Measurements from ENCODE around the gene PLEKHG3.

Gene PLEKHG3

DNA sequence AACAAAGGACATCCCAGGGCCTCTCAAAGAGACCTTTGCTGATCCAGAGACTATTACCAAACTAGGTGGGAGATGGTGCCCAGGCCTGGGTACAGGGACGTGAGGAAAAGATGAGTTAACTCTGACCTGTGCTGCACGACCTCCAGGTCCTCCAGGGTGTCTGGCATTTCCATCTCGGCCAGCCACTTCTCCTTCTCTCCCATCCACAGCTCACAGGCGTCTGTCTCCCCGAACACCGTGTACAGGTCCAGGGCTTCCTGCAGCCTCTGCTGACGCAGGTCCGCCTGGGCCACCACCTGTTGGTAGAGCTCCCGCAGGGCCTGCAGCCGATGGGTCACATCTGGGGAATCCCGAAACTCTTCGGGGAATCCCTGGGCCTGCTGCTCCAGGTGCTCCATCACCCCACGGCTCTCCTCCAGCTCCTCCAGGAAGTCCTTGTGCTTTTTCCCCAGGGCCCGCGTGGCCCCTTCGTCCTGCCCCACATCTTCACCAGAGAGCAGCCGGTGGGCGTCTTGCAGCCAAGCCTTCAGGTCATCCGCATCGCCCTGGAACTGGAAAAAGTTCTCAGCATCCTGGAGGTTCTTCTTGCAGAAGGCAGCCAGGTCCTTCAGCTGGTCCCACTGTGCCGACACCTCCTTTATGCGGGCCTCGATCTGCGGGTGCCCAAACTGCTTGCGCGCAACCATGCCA, 88.8 kb downstream of the PLEKHG3 start:
- peaks cover 4% of the 10 kb centered on the region for H3K4me1 ChIP-seq (ENCODE audit: control insufficient read depth, insufficient read depth, low read depth, low read length)
- no peak overlapping the region for H3K4me3 ChIP-seq (ENCODE audit: insufficient read depth in 1 of 2, low read depth in 1 of 2, low read length in 2 of 2)
- peaks cover 0 to 60% of the 10 kb centered on the region in 2 experiments for H3K27me3 ChIP-seq (ENCODE audit: control insufficient read depth in 1 of 2, insufficient read depth in 1 of 2, low read length in 2 of 2)
- no peaks in the 10 kb centered on the region for H3K9me3 ChIP-seq (ENCODE audit: control insufficient read depth, low read length)
- no peak overlapping the region for H2BK15ac ChIP-seq (ENCODE audit: low read depth, poor library complexity, severe bottlenecking)
- H2BK12ac ChIP-seq (ENCODE audit: low read length in 2 of 2): no peak overlapping the region
- H2BK120ac ChIP-seq (ENCODE audit: low read depth, low read length): no peak overlapping the region
- H3K4ac ChIP-seq (ENCODE audit: low read depth in 1 of 2, low read length in 2 of 2): no peak overlapping the region
- no peak for DNase-seq
- no peak overlapping the region for H3K27ac ChIP-seq (ENCODE audit: low read length, poor library complexity, severe bottlenecking)
- H3K9ac ChIP-seq (ENCODE audit: low read length): no peak overlapping the region
- H2AFZ ChIP-seq (ENCODE audit: low read depth, low read length): no peak overlapping the region
- H4K8ac ChIP-seq (ENCODE audit: low read length): no peak overlapping the region
- no peak overlapping the region for H2BK5ac ChIP-seq (ENCODE audit: low read depth, low read length, poor library complexity, severe bottlenecking)
- 94% methylated on average over 26 of the region's 26 CpGs for WGBS
- no peak overlapping the region for H3K14ac ChIP-seq (ENCODE audit: low read length in 2 of 2)
- no peak overlapping the region for H4K91ac ChIP-seq (ENCODE audit: low read length)
- H3K4me2 ChIP-seq (ENCODE audit: low read length, poor library complexity, severe bottlenecking): no peak overlapping the region
- H2AK5ac ChIP-seq (ENCODE audit: low read length, severe bottlenecking): no peak overlapping the region
- no peaks in the 10 kb centered on the region for H3K36me3 ChIP-seq (ENCODE audit: control insufficient read depth in 1 of 2, insufficient read depth in 2 of 2, low read depth in 1 of 2, low read length in 2 of 2)
- no peak overlapping the region for H3K18ac ChIP-seq (ENCODE audit: low read depth in 1 of 2, low read length in 2 of 2)
- no peaks in the 10 kb centered on the region for H3K79me1 ChIP-seq (replicated peaks; ENCODE audit: low read length, poor library complexity, severe bottlenecking)
- H3K23ac ChIP-seq (ENCODE audit: low read length in 2 of 2): no peak overlapping the region

DNA sequence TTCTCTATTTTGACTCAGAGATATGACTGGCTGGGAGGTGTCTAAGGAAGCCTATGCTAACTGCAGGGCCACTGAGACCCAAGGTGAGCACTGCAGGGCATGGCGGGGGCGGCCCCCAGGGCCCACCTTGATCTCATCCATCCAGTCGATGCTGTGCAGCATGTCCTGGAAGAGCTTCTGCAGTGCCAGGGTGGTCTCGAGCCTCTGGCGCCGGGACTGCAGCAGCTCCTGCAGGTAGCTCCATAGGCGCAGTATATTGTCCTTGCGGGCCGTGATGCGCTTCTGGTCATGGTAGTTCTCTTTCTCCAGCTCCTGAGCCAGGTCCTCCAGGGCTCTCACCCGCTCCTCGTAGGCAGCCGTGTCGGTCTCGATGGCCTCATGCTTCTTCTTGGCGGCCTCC, 91.0 kb downstream of the PLEKHG3 start:
- no peak for DNase-seq
- Histone ChIP-seq H2BK120ac (ENCODE audit: low read depth, low read length) (no peak overlapping the region), H3K23ac (ENCODE audit: low read length in 2 of 2) (no peak overlapping the region), H2AFZ (ENCODE audit: low read depth, low read length) (no peak overlapping the region), H3K27ac (ENCODE audit: low read length, poor library complexity, severe bottlenecking) (no peak overlapping the region), H2AK5ac (ENCODE audit: low read length, severe bottlenecking) (no peak overlapping the region), H3K36me3 (ENCODE audit: control insufficient read depth in 1 of 2, insufficient read depth in 2 of 2, low read depth in 1 of 2, low read length in 2 of 2) (no peaks in the 10 kb centered on the region), H3K27me3 (ENCODE audit: control insufficient read depth in 1 of 2, insufficient read depth in 1 of 2, low read length in 2 of 2) (peaks cover 0 to 74% of the 10 kb centered on the region in 2 experiments), H3K4me3 (ENCODE audit: insufficient read depth in 1 of 2, low read depth in 1 of 2, low read length in 2 of 2) (no peak overlapping the region), H3K14ac (ENCODE audit: low read length in 2 of 2) (no peak overlapping the region), H4K8ac (ENCODE audit: low read length) (no peak overlapping the region), H3K79me1 (replicated peaks; ENCODE audit: low read length, poor library complexity, severe bottlenecking) (no peaks in the 10 kb centered on the region), H2BK5ac (ENCODE audit: low read depth, low read length, poor library complexity, severe bottlenecking) (no peak overlapping the region), H3K18ac (ENCODE audit: low read depth in 1 of 2, low read length in 2 of 2) (no peak overlapping the region), H4K91ac (ENCODE audit: low read length) (no peak overlapping the region), H2BK15ac (ENCODE audit: low read depth, poor library complexity, severe bottlenecking) (no peak overlapping the region), H3K4me2 (ENCODE audit: low read length, poor library complexity, severe bottlenecking) (no peak overlapping the region), H3K4ac (ENCODE audit: low read depth in 1 of 2, low read length in 2 of 2) (no peak overlapping the region), H3K4me1 (ENCODE audit: control insufficient read depth, insufficient read depth, low read depth, low read length) (no peaks in the 10 kb centered on the region), H3K9ac (ENCODE audit: low read length) (no peak overlapping the region), H2BK12ac (ENCODE audit: low read length in 2 of 2) (no peak overlapping the region), H3K9me3 (ENCODE audit: control insufficient read depth, low read length) (no peaks in the 10 kb centered on the region)
- WGBS: 96% methylated on average over 16 of the region's 16 CpGs

DNA sequence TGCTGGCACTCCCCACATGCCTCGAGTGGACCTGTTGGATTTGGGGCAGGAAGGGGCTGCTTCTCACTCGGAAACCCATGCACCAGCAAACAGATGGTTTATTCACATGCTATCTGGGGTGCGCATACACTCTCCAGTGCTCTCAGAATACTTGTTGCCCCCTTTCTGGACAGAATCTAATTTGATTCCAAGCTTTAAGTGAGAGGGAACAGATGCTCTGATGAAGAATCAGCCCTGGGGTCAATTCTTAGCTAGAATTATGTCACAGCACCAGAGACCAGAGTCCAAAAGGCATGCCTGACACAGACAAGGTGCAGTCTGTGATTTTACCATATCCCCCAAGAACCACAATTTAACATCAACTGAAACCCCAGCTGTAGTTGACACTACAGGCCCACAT, 91.7 kb downstream of the PLEKHG3 start:
- Histone ChIP-seq H4K91ac (ENCODE audit: low read length) (no peak overlapping the region), H3K18ac (ENCODE audit: low read depth in 1 of 2, low read length in 2 of 2) (no peak overlapping the region), H3K14ac (ENCODE audit: low read length in 2 of 2) (no peak overlapping the region), H3K27me3 (ENCODE audit: control insufficient read depth in 1 of 2, insufficient read depth in 1 of 2, low read length in 2 of 2) (peaks cover 0 to 71% of the 10 kb centered on the region in 2 experiments), H4K8ac (ENCODE audit: low read length) (no peak overlapping the region), H3K4me2 (ENCODE audit: low read length, poor library complexity, severe bottlenecking) (no peak overlapping the region), H2AFZ (ENCODE audit: low read depth, low read length) (no peak overlapping the region), H2BK12ac (ENCODE audit: low read length in 2 of 2) (no peak overlapping the region), H3K23ac (ENCODE audit: low read length in 2 of 2) (no peak overlapping the region), H3K27ac (ENCODE audit: low read length, poor library complexity, severe bottlenecking) (no peak overlapping the region), H3K9ac (ENCODE audit: low read length) (no peak overlapping the region), H3K79me1 (replicated peaks; ENCODE audit: low read length, poor library complexity, severe bottlenecking) (no peaks in the 10 kb centered on the region), H3K4me1 (ENCODE audit: control insufficient read depth, insufficient read depth, low read depth, low read length) (no peaks in the 10 kb centered on the region), H3K9me3 (ENCODE audit: control insufficient read depth, low read length) (no peaks in the 10 kb centered on the region), H3K4ac (ENCODE audit: low read depth in 1 of 2, low read length in 2 of 2) (no peak overlapping the region), H2BK15ac (ENCODE audit: low read depth, poor library complexity, severe bottlenecking) (no peak overlapping the region), H3K36me3 (ENCODE audit: control insufficient read depth in 1 of 2, insufficient read depth in 2 of 2, low read depth in 1 of 2, low read length in 2 of 2) (no peaks in the 10 kb centered on the region), H2BK120ac (ENCODE audit: low read depth, low read length) (no peak overlapping the region), H2BK5ac (ENCODE audit: low read depth, low read length, poor library complexity, severe bottlenecking) (no peak overlapping the region), H3K4me3 (ENCODE audit: insufficient read depth in 1 of 2, low read depth in 1 of 2, low read length in 2 of 2) (no peak overlapping the region), H2AK5ac (ENCODE audit: low read length, severe bottlenecking) (no peak overlapping the region)
- DNase-seq: no peak
- 94% methylated on average over 3 of the region's 3 CpGs for WGBS

DNA sequence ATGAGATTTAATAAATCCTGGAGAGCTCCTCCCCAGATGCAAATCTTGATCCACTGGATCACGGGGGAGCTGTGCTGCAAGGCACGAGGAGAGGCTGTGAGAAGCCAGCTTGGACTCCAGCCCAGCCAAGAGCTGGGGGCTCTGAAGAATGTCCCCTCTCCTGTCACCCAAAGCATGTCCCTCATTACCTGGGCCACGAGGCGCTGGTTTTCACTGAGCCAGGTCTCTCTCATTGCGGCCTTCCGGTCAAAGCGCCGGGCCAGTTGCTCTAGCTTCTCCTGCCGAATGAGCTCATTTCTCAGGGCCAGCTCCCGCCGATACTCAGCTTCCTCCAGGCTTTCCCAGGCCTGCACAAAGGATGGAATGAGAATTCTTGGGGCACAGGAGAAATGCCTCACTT, 92.1 kb downstream of the PLEKHG3 start:
- DNase-seq: no peak
- Histone ChIP-seq H3K9ac (ENCODE audit: low read length) (no peak overlapping the region), H3K79me1 (replicated peaks; ENCODE audit: low read length, poor library complexity, severe bottlenecking) (no peaks in the 10 kb centered on the region), H3K4me2 (ENCODE audit: low read length, poor library complexity, severe bottlenecking) (no peak overlapping the region), H2BK5ac (ENCODE audit: low read depth, low read length, poor library complexity, severe bottlenecking) (no peak overlapping the region), H3K9me3 (ENCODE audit: control insufficient read depth, low read length) (no peaks in the 10 kb centered on the region), H3K4ac (ENCODE audit: low read depth in 1 of 2, low read length in 2 of 2) (no peak overlapping the region), H3K27ac (ENCODE audit: low read length, poor library complexity, severe bottlenecking) (no peak overlapping the region), H3K23ac (ENCODE audit: low read length in 2 of 2) (no peak overlapping the region), H2BK120ac (ENCODE audit: low read depth, low read length) (no peak overlapping the region), H2BK12ac (ENCODE audit: low read length in 2 of 2) (no peak overlapping the region), H3K14ac (ENCODE audit: low read length in 2 of 2) (no peak overlapping the region), H3K27me3 (ENCODE audit: control insufficient read depth in 1 of 2, insufficient read depth in 1 of 2, low read length in 2 of 2) (peaks cover 0 to 71% of the 10 kb centered on the region in 2 experiments), H2AK5ac (ENCODE audit: low read length, severe bottlenecking) (no peak overlapping the region), H3K36me3 (ENCODE audit: control insufficient read depth in 1 of 2, insufficient read depth in 2 of 2, low read depth in 1 of 2, low read length in 2 of 2) (no peaks in the 10 kb centered on the region), H3K4me3 (ENCODE audit: insufficient read depth in 1 of 2, low read depth in 1 of 2, low read length in 2 of 2) (no peak overlapping the region), H3K4me1 (ENCODE audit: control insufficient read depth, insufficient read depth, low read depth, low read length) (no peaks in the 10 kb centered on the region), H2BK15ac (ENCODE audit: low read depth, poor library complexity, severe bottlenecking) (no peak overlapping the region), H4K8ac (ENCODE audit: low read length) (no peak overlapping the region), H3K18ac (ENCODE audit: low read depth in 1 of 2, low read length in 2 of 2) (no peak overlapping the region), H4K91ac (ENCODE audit: low read length) (no peak overlapping the region), H2AFZ (ENCODE audit: low read depth, low read length) (no peak overlapping the region)
- 85% methylated on average over 9 of the region's 11 CpGs for WGBS
